HG02970 (cell line): ENCODE data around the gene RBFOX2.
"Not testable (repeated sequence)": the region's sequence is repeated elsewhere in the genome, so short reads cannot be mapped to it uniquely, and the experiment has no call there.

Experiments
- ATAC-seq: cut with Tn5 transposase; IDR thresholded peaks from one replicate; pipeline ENCODE4 v1.9.1; 2021; ENCODE audit warnings: mild to moderate bottlenecking, moderate library complexity, moderate number of reproducible peaks; ENCODE audit not compliant: unreplicated experiment, low FRiP score

The RBFOX2 gene

GRCh38 chr22:36028646-36029405, at the start of gene RBFOX2:
RBFOX2 (minus strand) TSS chr22:36028824; CDS start chr22:36028425, 399 bp downstream.
- no peak for ATAC-seq

DNA sequence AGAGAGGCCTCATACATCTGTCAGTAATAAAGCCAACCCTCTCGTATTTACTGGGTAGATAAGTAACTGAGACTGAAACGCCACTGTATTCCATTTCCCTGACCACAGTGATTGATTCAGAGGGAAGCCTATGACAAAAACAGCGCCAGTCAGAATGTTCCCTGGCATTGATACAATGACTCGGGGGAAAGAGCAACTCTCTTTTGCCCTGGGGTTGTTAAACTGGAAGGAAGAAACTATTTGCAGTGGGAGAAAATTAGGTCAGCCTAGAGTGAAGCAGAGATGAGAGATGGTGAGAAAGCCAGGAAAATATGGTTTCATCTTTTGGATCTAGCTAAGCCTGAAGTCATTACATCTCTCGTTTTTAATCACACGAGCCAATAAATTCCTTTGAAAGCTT, 48.6 kb upstream of the RBFOX2 start:
- ATAC-seq, result no peak

DNA sequence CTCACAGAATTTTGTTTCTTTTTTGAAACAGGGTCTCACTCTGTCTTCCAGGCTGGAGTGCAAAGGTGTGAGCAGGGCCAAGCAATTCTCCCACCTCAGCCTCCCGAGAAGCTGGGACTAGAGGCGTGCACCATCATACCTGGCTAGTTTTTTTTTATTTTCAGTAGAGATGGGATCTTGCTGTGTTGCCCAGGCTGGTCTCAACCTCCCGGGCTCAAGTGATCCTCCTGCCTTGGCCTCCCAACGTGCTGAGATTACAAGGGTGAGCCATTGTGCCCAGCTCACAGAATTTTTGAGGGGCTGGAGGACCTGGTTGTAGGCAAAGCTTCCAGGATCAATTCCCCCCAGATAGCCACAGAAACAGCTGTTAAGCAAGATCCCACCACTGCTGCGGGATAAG, 47.1 kb upstream of the RBFOX2 start:
- ATAC-seq, result no peak

- no peak for ATAC-seq
Measured at GRCh38 chr22:36075230-36075629, 46.6 kb upstream of the RBFOX2 start.

DNA sequence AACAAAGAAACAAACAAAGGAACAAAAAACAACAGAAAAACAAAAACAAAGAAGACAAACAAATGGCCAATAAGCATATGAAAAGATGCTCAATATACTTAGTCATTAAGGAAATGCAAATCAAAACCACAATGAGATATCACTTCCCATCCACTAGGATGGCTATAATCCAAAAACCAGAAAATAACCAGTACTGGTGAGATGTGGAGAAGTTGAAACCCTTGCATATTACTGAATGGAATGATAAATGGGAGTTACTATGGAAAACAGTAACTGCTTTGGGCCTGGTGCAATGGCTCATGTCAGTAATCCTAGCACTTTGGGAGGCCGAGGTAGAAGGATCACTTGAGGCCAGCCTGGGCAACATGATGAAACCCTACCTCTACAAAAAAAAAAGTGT, 44.9 kb upstream of the RBFOX2 start:
- no peak for ATAC-seq

- ATAC-seq, result not testable (repeated sequence)
Measured at GRCh38 chr22:36070645-36071044, 42.0 kb upstream of the RBFOX2 start.

DNA sequence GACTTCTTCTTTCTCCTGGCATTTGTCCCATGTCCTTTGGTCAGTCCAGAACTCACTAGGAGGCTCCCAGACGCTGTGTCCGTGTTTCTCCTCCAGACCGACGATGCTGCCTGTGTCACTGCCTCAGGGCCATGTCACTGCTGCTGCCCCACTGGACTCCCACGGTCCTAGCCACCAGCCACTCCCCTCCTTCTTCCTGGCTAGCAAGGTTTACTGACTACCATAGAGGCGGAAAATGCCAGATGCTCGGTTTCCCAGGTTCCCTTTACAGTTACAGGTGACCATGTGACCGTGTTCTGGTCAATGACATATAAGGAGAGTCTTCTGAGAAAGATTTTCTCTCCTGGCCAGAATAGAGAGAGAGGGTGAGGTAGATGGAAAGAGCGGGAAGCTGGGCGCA, 40.7 kb upstream of the RBFOX2 start:
- ATAC-seq, result no peak

GRCh38 chr22:36068776-36069344, 40.2 kb upstream of the RBFOX2 start:
- ATAC-seq, result no peak

DNA sequence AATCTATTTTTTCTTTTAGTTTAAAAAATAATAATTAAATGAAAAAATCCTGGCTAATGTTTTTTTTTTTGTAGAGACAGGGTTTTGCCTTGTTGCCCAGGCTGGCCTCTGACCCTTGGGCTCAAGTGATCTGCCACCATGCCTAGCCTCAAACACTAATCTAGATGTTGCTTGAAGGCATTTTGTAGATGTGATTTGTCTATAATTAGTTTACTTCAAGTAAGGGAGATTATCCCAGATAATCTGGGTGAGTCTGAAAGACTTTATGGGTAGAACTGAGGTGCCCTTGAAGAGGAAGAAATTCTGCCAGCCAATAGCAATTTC, 38.6 kb upstream of the RBFOX2 start:
- no peak for ATAC-seq

DNA sequence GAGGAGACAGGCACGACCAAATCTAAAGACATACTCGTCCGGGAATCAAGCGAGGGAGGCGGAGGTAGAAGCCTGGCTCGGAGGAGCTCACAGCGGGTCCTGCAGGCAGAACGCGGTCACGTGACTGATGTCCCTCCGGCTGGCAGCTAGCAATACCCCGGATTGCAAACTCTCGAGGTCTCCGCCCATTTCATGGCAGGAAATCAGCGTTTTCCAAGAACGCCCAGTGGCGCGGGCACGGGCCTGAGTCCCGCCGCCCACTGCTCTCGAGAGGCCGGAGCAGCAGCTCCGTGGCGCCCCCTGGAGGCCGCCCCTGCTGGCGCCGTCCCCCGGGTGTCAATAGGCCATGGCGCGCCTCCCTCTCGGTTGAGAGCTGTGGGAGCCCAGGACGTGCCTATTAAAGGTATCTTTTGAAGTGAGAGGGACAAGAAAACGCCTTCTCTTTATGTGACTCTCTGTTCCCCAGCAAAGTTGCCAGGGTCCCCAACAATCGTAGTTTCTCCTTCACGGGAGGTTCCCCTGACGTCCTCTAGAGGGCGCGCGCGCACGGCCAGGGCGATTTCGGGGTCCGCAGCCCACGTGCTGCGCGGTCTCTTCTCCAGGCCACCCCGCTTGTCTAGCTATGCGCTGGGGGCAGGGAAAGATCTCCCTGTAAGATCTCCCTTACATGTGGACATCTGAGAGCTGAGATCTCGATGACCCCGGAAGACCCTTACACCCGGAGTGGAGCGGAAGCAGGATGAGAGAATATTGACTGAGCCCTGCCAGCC, 37.3 kb upstream of the RBFOX2 start:
- ATAC-seq, result no peak

- no peak for ATAC-seq
Measured at GRCh38 chr22:36065462-36065774, 36.8 kb upstream of the RBFOX2 start.

DNA sequence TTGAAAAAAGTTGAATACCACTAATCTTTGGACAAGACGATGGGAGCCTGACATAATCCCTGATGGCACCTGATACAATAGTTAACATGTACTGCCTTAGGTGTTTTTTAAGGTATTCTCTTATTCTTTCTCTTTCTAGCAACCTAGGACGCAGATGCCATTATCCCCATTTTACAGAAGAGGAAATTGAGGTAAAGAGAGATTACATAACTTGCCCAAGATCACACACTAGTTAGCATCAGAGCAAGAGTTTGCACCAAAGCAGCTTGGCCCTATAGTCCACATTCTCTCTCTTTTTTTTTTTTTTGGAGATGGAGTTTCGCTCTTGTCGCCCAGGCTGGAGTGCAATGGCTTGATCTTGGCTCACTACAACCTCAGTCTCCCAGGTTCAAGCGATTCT, 35.7 kb upstream of the RBFOX2 start:
- ATAC-seq, result no peak

GRCh38 chr22:36056980-36057379, 28.4 kb upstream of the RBFOX2 start:
- no peak for ATAC-seq

GRCh38 chr22:36055376-36056295, 27.0 kb upstream of the RBFOX2 start:
- no peak for ATAC-seq

- not testable (repeated sequence) for ATAC-seq
Measured at GRCh38 chr22:36054446-36054845, 25.8 kb upstream of the RBFOX2 start.

GRCh38 chr22:36053242-36054147, 24.9 kb upstream of the RBFOX2 start:
- ATAC-seq, result no peak

DNA sequence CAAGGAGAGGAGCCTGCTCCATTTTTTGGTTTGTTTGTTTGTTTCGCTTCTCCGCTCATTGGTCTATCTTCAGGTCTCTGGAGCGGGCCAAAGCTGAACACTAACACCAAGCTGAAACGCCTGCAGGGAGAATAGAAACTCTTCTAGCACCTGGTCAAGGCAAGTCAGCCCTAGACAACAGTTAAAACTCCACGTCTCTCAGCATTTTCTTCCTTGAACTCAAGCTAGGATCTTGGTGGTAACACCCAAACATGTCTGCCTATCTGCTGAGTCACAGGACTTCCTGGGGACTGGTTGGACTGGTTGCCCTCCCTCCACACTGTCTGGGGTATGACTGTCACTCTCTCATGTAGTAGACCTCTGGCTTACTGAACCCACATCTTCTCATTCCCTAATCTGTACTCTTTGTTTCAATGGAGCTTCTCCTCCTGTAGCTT, 23.9 kb upstream of the RBFOX2 start:
- ATAC-seq, result no peak

DNA sequence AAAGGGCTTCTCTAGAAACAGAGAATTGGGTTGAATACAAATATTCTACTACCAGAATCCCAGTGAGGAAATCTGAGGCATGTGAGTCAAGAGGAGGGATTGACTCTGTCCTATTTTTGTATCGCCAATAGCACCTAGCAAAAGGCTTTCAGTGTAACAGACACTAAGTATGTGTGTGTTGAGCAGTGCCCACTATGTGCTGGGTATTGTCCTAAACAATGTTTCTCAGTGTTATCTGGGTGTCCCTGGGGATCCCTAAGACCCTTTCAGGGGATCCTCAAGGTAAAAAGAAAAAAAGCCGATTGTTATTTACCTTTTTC, 21.0 kb upstream of the RBFOX2 start:
- ATAC-seq, result no peak

DNA sequence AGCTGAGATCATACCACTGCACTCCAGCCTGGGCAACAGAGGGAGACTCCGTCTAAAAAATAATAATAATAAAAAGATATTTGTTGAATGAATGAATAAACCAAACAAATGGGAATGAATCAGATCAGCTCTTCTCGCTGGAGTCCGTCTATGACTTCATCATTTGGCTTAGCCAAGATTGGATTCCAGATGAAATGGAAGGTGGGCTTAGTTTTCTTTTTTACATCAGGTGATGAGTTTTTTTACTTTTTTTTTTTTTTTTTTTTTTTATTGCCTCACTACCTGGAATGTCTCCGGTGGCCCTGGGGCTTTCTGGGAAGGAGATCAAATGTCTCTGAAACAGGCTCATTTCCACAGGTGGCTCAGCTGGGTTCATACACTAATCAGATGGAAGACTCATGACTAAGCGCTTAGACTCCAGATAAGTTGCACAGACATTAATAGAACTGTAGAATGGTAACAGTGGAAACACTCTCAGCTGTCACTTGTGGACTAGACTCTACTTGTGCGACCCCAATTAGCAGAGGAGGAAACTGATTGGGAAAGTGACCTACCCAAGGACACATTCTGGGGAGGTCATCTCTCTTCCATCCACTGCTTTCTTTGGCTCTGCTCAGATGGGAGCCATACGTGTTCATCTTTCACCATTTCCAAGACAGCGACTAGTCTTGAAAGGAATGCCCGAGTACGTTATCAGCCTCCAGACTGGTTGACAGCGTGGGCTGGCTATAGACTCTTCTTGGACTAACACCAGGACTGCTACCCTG, 20.5 kb upstream of the RBFOX2 start:
- ATAC-seq, result no peak
